Thyroid gland (tissue), 4 donors: ENCODE measurements around the gene TDRD7.

Source experiments
- CTCF ChIP-seq, 6 experiments: fragments of 200-600 bp in 3 of 6; fragments of 450-650 bp in 3 of 6; sonication (generic) in 3 of 6; IDR thresholded peaks; one replicate each; pipeline ENCODE4 v1.5.1; 2016 to 2019; ENCODE audit warnings: antibody characterized with exemption in 6 of 6, mild to moderate bottlenecking in 2 of 6, inconsistent platforms in 1 of 6, moderate library complexity in 1 of 6
- POLR2A ChIP-seq, 2 donors: fragments of 450-650 bp; IDR thresholded peaks; one replicate each; pipeline ENCODE4 v1.6.1; 2017; ENCODE audit warnings: antibody characterized with exemption in 2 of 2, mild to moderate bottlenecking in 2 of 2, moderate library complexity in 1 of 2

GRCh38 chr9:97425336-97425972, 13.6 kb downstream of the TDRD7 start:
- TF ChIP-seq POLR2A (IDR thresholded peaks at IDR 0.05) (no peak), CTCF (IDR thresholded peaks at IDR 0.05) (no peak)
